ENCODE measurements around the gene ZFP92. TPM values are rescaled to one million over a fixed set of nuclear protein-coding genes. Genes with fewer than 3 reads are reported as not detected.

Gene ZFP92
- total RNA-seq, 1 donor from 2014 or later: 1.6 TPM

DNA sequence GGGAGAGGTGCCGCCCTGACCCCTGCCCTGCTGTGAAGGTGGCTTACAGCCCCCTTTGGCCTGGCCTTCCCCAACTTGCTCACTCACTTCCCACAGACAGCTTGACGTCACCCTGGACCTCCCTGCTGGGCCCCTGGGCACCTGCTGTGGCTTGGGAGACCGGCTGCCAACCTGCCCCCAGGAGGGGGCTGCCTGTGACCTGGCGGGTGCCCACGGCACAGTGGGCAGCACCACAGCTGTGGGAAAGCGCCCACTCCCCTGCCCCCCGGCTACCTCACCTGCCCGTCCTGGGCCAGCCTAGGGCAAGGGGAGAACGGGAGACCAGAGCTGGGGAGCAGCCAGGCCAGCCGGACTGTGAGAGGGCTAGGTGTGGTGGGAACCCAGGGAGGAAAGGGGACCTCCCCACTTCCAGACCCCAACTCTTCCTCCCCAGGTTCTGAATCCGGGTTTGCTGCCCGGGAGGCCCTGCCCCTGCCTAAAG lies 2.4 kb upstream of the ZFP92 start:
- ChIA-PET POLR2A (interaction anchor here (0.6 kb wide), 1 partner anchor 75 kb away, joined by 3 read pairs; no protein-coding TSS in a partner anchor), CTCF (no interaction called here)
- intact Hi-C loops (cut with micrococcal nuclease): no loop called here

GRCh38 chrX:153409414-153410101 lies 1.7 kb upstream of the ZFP92 start:
- POLR2A ChIA-PET: interaction anchor here (0.6 kb wide), 1 partner anchor 75 kb away, joined by 3 read pairs; no protein-coding TSS in a partner anchor
- Mint-ChIP-seq H3K27ac (no peak overlapping the region), H3K27me3 (no peaks in the 10 kb centered on the region), H3K4me3 (no peak overlapping the region), H3K4me1 (peaks cover 10% of the 10 kb centered on the region), H3K36me3 (ENCODE audit: low read depth) (no peaks in the 10 kb centered on the region), H3K9me3 (no peaks in the 10 kb centered on the region)
- TF ChIP-seq, protein P1, sequence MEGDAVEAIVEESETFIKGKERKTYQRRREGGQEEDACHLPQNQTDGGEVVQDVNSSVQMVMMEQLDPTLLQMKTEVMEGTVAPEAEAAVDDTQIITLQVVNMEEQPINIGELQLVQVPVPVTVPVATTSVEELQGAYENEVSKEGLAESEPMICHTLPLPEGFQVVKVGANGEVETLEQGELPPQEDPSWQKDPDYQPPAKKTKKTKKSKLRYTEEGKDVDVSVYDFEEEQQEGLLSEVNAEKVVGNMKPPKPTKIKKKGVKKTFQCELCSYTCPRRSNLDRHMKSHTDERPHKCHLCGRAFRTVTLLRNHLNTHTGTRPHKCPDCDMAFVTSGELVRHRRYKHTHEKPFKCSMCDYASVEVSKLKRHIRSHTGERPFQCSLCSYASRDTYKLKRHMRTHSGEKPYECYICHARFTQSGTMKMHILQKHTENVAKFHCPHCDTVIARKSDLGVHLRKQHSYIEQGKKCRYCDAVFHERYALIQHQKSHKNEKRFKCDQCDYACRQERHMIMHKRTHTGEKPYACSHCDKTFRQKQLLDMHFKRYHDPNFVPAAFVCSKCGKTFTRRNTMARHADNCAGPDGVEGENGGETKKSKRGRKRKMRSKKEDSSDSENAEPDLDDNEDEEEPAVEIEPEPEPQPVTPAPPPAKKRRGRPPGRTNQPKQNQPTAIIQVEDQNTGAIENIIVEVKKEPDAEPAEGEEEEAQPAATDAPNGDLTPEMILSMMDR (IDR thresholded peaks at IDR 0.05): no peak
- CTCF ChIA-PET: no interaction called here
- ATAC-seq (ENCODE audit: low read depth) (no peak), DNase-seq (no peak)
- intact Hi-C loops (cut with micrococcal nuclease): loop anchor here (5.0 kb wide), 1 partner anchor 72 kb away; no protein-coding TSS in a partner anchor

More for the DNA sequence above, 2.4 kb upstream of the ZFP92 start:
- Mint-ChIP-seq H3K4me3 (no peak overlapping the region), H3K27me3 (no peaks in the 10 kb centered on the region), H3K27ac (no peak overlapping the region), H3K4me1 (peaks cover 10% of the 10 kb centered on the region), H3K36me3 (ENCODE audit: low read depth) (no peaks in the 10 kb centered on the region), H3K9me3 (no peaks in the 10 kb centered on the region)
- ATAC-seq (ENCODE audit: low read depth): no peak
- DNase-seq: no peak
- TF ChIP-seq, protein P1 (IDR thresholded peaks at IDR 0.05): no peak

DNA sequence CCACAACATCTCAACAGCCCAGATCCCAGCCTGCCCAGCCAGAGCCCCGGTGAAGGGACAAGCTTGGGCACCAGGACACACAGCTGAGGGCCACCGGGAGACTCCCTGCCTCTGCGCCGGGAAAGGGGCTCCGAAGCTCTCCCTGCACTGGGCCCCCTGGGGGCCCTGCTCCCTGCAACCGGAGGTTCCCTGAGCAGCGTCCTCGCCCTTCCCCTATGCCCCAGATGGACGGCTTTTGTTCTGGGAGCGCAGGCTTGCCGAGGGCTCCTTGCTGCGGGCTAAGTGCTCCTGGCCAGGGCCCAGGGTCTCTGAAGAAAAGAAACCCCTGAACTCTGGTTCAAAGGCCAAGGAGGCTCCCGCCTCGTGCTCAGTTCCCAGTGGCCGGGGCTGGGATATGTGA lies 899 bp upstream of the ZFP92 start:
- POLR2A ChIA-PET: no interaction called here
- intact Hi-C loops (cut with micrococcal nuclease): loop anchor here (5.0 kb wide), 1 partner anchor 73 kb away; no protein-coding TSS in a partner anchor
- TF ChIP-seq, protein P1 (IDR thresholded peaks at IDR 0.05): no peak
- Mint-ChIP-seq H3K4me1 (peaks cover 10% of the 10 kb centered on the region), H3K27me3 (no peaks in the 10 kb centered on the region), H3K4me3 (no peak overlapping the region), H3K9me3 (no peaks in the 10 kb centered on the region), H3K36me3 (ENCODE audit: low read depth) (no peaks in the 10 kb centered on the region), H3K27ac (no peak overlapping the region)
- ATAC-seq (ENCODE audit: low read depth): no peak
- CTCF ChIA-PET: no interaction called here
- DNase-seq: no peak

DNA sequence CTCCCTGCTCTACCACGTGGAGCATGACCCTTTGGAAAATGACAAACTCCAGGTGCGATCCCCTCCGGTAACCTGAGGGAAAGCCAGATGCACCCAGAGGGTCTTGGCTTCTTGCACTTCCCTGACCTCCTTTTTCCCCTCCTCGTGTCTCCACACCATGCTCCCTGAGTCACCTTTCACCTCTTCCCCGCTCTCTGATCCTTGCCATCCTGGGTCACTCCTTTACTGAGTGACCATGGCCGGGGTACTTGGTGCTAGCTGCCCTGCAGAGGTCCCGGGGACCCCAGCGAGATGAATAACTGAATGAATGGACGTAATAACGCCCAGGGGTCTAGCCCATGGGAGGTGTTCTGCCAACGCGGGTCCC lies 401 bp upstream of the ZFP92 start:
- no peak for ATAC-seq (ENCODE audit: low read depth)
- intact Hi-C loops (cut with micrococcal nuclease): loop anchor here (5.0 kb wide), 1 partner anchor 74 kb away; no protein-coding TSS in a partner anchor
- Mint-ChIP-seq H3K4me1 (peaks cover 10% of the 10 kb centered on the region), H3K36me3 (ENCODE audit: low read depth) (no peaks in the 10 kb centered on the region), H3K9me3 (no peaks in the 10 kb centered on the region), H3K4me3 (peak overlapping the region; percentile 72), H3K27ac (no peak overlapping the region), H3K27me3 (no peaks in the 10 kb centered on the region)
- ChIA-PET CTCF (no interaction called here), POLR2A (no interaction called here)
- no peak for DNase-seq
- TF ChIP-seq, protein P1 (IDR thresholded peaks at IDR 0.05): no peak

DNA sequence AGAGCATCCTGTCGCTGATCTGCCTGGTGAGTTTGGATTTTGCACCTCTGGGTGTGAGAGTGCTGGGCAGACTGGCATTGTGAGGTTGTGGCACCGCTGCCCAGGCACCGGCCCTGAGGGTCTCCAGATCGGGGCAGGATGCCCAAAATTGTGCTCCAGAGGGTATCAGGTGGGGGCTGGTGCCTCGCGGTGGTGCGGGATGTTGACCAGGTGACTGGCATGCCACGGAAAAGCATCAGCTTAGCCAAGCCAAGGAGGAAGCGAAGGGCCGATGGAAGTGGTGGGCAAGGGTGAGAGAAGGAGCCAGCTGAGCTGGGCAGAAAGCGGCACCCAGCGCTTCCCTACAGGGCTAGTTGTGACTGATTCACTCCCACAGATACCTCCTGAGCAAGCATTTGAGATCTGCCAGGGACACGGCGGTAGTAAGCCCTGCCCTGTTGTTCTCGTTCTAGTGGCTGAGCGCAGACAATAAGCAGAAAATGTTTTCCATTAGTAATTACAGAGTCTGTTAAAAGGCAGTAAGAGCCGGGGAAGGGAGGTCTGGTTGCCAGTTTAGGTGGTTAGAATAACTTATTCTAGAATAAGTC lies 809 bp downstream of the ZFP92 start:
- no peak for ATAC-seq (ENCODE audit: low read depth)

More for the DNA sequence above, 809 bp downstream of the ZFP92 start:
- intact Hi-C loops (cut with micrococcal nuclease): loop anchor here (5.0 kb wide), 1 partner anchor 75 kb away; no protein-coding TSS in a partner anchor
- no peak overlapping the region for H3K27ac Mint-ChIP-seq
- TF ChIP-seq, protein P1 (IDR thresholded peaks at IDR 0.05): no peak
- DNase-seq: no peak
- H3K27me3 Mint-ChIP-seq: no peaks in the 10 kb centered on the region
- CTCF ChIA-PET: no interaction called here
- H3K9me3 Mint-ChIP-seq: no peaks in the 10 kb centered on the region
- H3K36me3 Mint-ChIP-seq (ENCODE audit: low read depth): no peaks in the 10 kb centered on the region
- peak overlapping the region; percentile 75 for H3K4me3 Mint-ChIP-seq
- POLR2A ChIA-PET: no interaction called here
- H3K4me1 Mint-ChIP-seq: peaks cover 10% of the 10 kb centered on the region

All from activated B cell treated with CpG ODN at 0.5 μM for 24 hours (primary cell).